PFSK-1 (cell line): ENCODE measurements around the gene SRD5A1.

Experiments used
- FOXP2 ChIP-seq: optimal IDR thresholded peaks from 2 replicates; pipeline ENCODE3; 2011; ENCODE audit warnings: borderline replicate concordance, control low read depth, inconsistent platforms; ENCODE audit not compliant: insufficient read depth; ENCODE audit errors: extremely low read length, extremely low read depth
- POLR2AphosphoS5 ChIP-seq: IDR thresholded peaks from 2 replicates; pipeline ENCODE4 v1.6.1; 2012; ENCODE audit warnings: low read depth, mild to moderate bottlenecking, control low read depth, low read length, moderate library complexity
- REST ChIP-seq, 2 experiments: IDR thresholded peaks; 2 replicates each; pipeline versions ENCODE4 v1.6.1 to v1.8.0; 2011 to 2012; ENCODE audit warnings: low read depth in 2 of 2, low read length in 2 of 2, control low read depth in 1 of 2, inconsistent platforms in 1 of 2, mild to moderate bottlenecking in 1 of 2, moderate library complexity in 1 of 2; ENCODE audit not compliant: insufficient read depth in 1 of 2
- SIN3A ChIP-seq: IDR thresholded peaks from 2 replicates; pipeline ENCODE4 v1.6.1; 2012; ENCODE audit warnings: mild to moderate bottlenecking, low read length, moderate library complexity, borderline replicate concordance; ENCODE audit not compliant: insufficient read depth
- TAF1 ChIP-seq: IDR thresholded peaks from 2 replicates; pipeline ENCODE4 v1.6.1; 2012; ENCODE audit warnings: low read length, control low read depth, borderline replicate concordance; ENCODE audit not compliant: insufficient read depth

The SRD5A1 gene

GRCh38 chr5:6681682-6682081 is 48.4 kb downstream of the SRD5A1 start:
- TF ChIP-seq FOXP2 = no peak

DNA sequence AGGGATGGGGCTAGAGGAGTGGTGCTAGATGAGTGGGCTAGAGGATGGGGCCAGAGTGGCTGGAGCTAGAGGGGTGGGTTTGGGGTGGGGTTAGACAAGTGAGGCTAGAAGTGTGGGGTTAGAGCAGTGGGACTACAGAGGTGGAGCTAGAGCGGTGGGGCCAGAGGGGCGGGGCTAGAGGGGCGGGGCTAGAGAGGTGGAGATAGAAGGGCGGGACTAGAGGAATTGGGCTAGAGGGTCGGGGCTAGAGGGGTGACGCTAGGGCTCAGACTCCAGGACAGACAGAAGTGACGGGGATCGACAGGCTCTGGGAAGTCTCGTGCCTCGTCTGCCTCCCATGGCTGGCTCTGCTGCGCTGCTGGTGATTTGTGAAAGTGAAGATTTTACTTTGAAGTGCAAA is 49.0 kb downstream of the SRD5A1 start:
- TF ChIP-seq SIN3A (no peak), TAF1 (no peak), FOXP2 (no peak), POLR2AphosphoS5 (no peak), REST (IDR thresholded peaks at IDR 0.05; ENCODE audit: insufficient read depth in 1 of 2, low read depth in 2 of 2, low read length in 2 of 2) (no peak)

DNA sequence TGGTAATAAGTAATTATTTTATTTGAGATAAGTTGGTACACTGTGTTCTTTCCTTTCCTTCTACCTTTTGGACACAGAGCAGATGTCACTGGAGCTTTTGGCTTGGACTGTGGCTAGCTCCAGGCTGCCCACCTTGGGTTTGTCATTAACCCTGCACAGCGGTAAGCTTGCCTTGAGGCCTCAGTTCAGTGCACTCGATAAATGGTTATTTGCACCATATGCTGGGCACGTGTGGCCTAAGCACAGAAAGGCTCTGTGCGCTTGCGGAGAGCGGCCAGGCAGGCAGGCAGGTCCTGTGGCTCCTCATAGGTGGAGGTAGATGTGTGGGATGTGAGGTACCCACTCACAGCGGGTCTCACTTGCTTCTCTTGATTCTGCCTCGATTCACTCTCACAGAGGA is 50.0 kb downstream of the SRD5A1 start:
- TF ChIP-seq POLR2AphosphoS5 (no peak), FOXP2 (no peak), REST (IDR thresholded peaks at IDR 0.05; ENCODE audit: insufficient read depth in 1 of 2, low read depth in 2 of 2, low read length in 2 of 2) (no peak), TAF1 (no peak), SIN3A (no peak)

DNA sequence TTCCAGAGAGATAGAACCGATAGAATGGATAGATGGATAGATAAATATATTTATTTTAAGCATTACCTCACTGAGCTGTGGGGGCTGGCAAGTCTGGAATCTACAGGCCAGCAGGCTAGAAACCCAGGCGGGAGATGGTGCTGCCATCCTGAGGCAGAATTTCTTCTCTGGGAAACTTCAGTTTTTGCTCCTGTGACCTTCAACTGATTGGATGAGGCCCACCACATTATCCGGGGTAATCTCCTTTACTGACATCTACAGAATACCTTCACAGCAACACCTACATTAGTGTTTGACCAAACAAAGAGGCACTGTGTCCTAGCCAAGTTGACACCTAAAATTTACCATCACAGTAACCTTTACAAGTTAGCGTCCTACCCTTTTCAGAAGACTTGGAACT is 50.8 kb downstream of the SRD5A1 start:
- no peak for TF ChIP-seq SIN3A
- TF ChIP-seq TAF1 = no peak
- no peak for TF ChIP-seq FOXP2
- TF ChIP-seq POLR2AphosphoS5 = no peak
- TF ChIP-seq REST (IDR thresholded peaks at IDR 0.05; ENCODE audit: insufficient read depth in 1 of 2, low read depth in 2 of 2, low read length in 2 of 2) = no peak

GRCh38 chr5:6686501-6686900 is 53.3 kb downstream of the SRD5A1 start:
- TF ChIP-seq TAF1 (no peak), REST (IDR thresholded peaks at IDR 0.05; ENCODE audit: insufficient read depth in 1 of 2, low read depth in 2 of 2, low read length in 2 of 2) (no peak), POLR2AphosphoS5 (no peak)
